ENCODE measurements around the gene ACTR6. TPM values are rescaled to one million over a fixed set of nuclear protein-coding genes. Genes with fewer than 3 reads are reported as not detected.
"Not testable (repeated sequence)": the region's sequence is repeated elsewhere in the genome, so short reads cannot be mapped to it uniquely, and the experiment has no call there.

The ACTR6 gene
- polyA plus RNA-seq, 2 donors = 11.5 to 14.2 TPM

- Histone ChIP-seq H3K27ac (ENCODE audit: low read depth in 2 of 2, low read length in 1 of 2) (peak overlapping the region in 1 of 2 donors; percentile 0), H3K27me3 (ENCODE audit: control insufficient read depth in 1 of 2, insufficient read depth in 2 of 2, low read length in 2 of 2) (no peaks in the 10 kb centered on the region), H3K36me3 (ENCODE audit: control insufficient read depth in 2 of 2, insufficient read depth in 2 of 2, low read length in 1 of 2) (peaks cover 0 to 4% of the 10 kb centered on the region in 2 donors), H3K9me3 (ENCODE audit: control insufficient read depth in 2 of 2, insufficient read depth in 1 of 2, low read depth in 1 of 2, low read length in 1 of 2) (no peaks in the 10 kb centered on the region), H3K4me3 (ENCODE audit: low read depth in 1 of 2, low read length in 2 of 2) (no peak overlapping the region), H3K4me1 (ENCODE audit: control insufficient read depth in 2 of 2, insufficient read depth in 2 of 2, low read length in 1 of 2) (peaks cover 2 to 4% of the 10 kb centered on the region in 2 donors)
- 53 to 57% methylated on average over 7 of the region's 7 CpGs for WGBS, 2 donors
These were observed 36.4 kb upstream of the ACTR6 start for GRCh38 chr12:100164153-100164704.

DNA sequence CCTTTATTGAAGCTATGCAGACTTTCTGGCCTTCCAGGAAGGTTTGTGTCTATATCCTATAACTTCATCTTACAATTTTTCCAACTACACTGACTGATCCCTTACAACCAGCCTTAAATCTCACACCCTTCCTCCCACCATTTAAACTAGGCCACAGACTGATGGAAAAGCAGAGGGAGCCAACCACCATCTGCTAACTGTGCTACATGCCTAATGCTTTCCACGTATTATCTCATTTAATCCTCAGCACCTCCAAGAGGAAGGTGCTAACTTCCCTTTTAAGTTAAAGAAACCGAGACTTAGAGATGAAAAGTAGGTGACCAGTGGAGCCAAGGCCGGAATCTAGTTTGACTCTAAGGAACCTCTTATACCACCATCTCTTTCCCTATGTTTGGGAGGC lies 35.3 kb upstream of the ACTR6 start:
- peaks cover 0 to 4% of the 10 kb centered on the region in 2 donors for H3K36me3 ChIP-seq (ENCODE audit: control insufficient read depth in 2 of 2, insufficient read depth in 2 of 2, low read length in 1 of 2)
- H3K4me1 ChIP-seq (ENCODE audit: control insufficient read depth in 2 of 2, insufficient read depth in 2 of 2, low read length in 1 of 2) = peaks cover 2 to 4% of the 10 kb centered on the region in 2 donors
- H3K27ac ChIP-seq (ENCODE audit: low read depth in 2 of 2, low read length in 1 of 2) = no peak overlapping the region
- H3K27me3 ChIP-seq (ENCODE audit: control insufficient read depth in 1 of 2, insufficient read depth in 2 of 2, low read length in 2 of 2) = no peaks in the 10 kb centered on the region
- no peaks in the 10 kb centered on the region for H3K9me3 ChIP-seq (ENCODE audit: control insufficient read depth in 2 of 2, insufficient read depth in 1 of 2, low read depth in 1 of 2, low read length in 1 of 2)
- no peak overlapping the region for H3K4me3 ChIP-seq (ENCODE audit: low read depth in 1 of 2, low read length in 2 of 2)
- WGBS, 2 donors = 96 to 97% methylated on average over 3 of the region's 3 CpGs

GRCh38 chr12:100166232-100166631 lies 34.4 kb upstream of the ACTR6 start:
- Histone ChIP-seq H3K27ac (ENCODE audit: low read depth in 2 of 2, low read length in 1 of 2) (no peak overlapping the region), H3K27me3 (ENCODE audit: control insufficient read depth in 1 of 2, insufficient read depth in 2 of 2, low read length in 2 of 2) (no peaks in the 10 kb centered on the region), H3K36me3 (ENCODE audit: control insufficient read depth in 2 of 2, insufficient read depth in 2 of 2, low read length in 1 of 2) (peaks cover 0 to 4% of the 10 kb centered on the region in 2 donors), H3K9me3 (ENCODE audit: control insufficient read depth in 2 of 2, insufficient read depth in 1 of 2, low read depth in 1 of 2, low read length in 1 of 2) (no peaks in the 10 kb centered on the region), H3K4me3 (ENCODE audit: low read depth in 1 of 2, low read length in 2 of 2) (no peak overlapping the region), H3K4me1 (ENCODE audit: control insufficient read depth in 2 of 2, insufficient read depth in 2 of 2, low read length in 1 of 2) (peaks cover 2 to 4% of the 10 kb centered on the region in 2 donors)
- WGBS, 2 donors = 93 to 95% methylated on average over 10 of the region's 10 CpGs

DNA sequence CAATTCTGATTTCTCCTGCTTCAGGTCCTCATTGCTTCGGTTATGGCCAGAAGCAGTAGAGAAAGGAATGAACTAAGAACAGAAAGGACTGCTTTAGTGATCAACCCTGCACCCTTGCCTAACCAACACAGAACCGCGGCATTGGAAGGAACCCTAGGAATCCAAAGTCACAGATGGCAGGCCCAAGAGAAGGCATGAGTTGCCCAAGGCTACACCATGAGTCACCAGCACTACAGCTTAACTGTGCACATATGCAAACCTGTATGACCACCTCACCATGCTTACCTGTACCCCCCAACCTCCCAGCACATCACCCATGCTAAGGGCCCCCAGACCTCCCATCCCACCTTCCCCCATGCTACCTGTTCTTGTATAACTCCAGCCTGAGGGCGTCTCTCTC lies 32.1 kb upstream of the ACTR6 start:
- no peak overlapping the region for H3K4me3 ChIP-seq (ENCODE audit: low read depth in 1 of 2, low read length in 2 of 2)
- no peaks in the 10 kb centered on the region for H3K27me3 ChIP-seq (ENCODE audit: control insufficient read depth in 1 of 2, insufficient read depth in 2 of 2, low read length in 2 of 2)
- H3K9me3 ChIP-seq (ENCODE audit: control insufficient read depth in 2 of 2, insufficient read depth in 1 of 2, low read depth in 1 of 2, low read length in 1 of 2) = no peaks in the 10 kb centered on the region
- H3K4me1 ChIP-seq (ENCODE audit: control insufficient read depth in 2 of 2, insufficient read depth in 2 of 2, low read length in 1 of 2) = peaks cover 2 to 4% of the 10 kb centered on the region in 2 donors
- H3K36me3 ChIP-seq (ENCODE audit: control insufficient read depth in 2 of 2, insufficient read depth in 2 of 2, low read length in 1 of 2) = peaks cover 0 to 11% of the 10 kb centered on the region in 2 donors
- WGBS, 2 donors = 72 to 93% methylated on average over 4 of the region's 4 CpGs
- no peak overlapping the region for H3K27ac ChIP-seq (ENCODE audit: low read depth in 2 of 2, low read length in 1 of 2)

DNA sequence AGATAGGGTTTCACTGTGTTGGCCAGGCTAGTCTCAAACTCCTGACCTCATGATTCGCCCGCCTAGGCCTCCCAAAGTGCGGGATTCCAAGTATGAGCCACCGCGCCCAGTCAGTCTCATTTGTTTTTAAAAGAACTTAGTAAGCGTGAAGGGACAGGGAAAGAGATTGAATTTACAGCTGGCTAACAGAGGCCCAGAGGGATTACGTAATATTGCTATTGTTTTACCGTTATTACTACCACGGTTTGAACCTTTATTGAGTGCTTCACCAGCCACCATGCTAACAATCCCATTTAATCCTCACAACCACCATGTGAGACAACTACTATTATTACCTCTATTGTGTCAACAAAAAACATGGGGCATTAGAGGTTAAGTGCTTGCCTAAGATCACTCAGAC lies 31.3 kb upstream of the ACTR6 start:
- Histone ChIP-seq H3K4me3 (ENCODE audit: low read depth in 1 of 2, low read length in 2 of 2) (no peak overlapping the region), H3K27ac (ENCODE audit: low read depth in 2 of 2, low read length in 1 of 2) (no peak overlapping the region), H3K36me3 (ENCODE audit: control insufficient read depth in 2 of 2, insufficient read depth in 2 of 2, low read length in 1 of 2) (peaks cover 0 to 11% of the 10 kb centered on the region in 2 donors), H3K27me3 (ENCODE audit: control insufficient read depth in 1 of 2, insufficient read depth in 2 of 2, low read length in 2 of 2) (no peaks in the 10 kb centered on the region), H3K4me1 (ENCODE audit: control insufficient read depth in 2 of 2, insufficient read depth in 2 of 2, low read length in 1 of 2) (peaks cover 2 to 4% of the 10 kb centered on the region in 2 donors), H3K9me3 (ENCODE audit: control insufficient read depth in 2 of 2, insufficient read depth in 1 of 2, low read depth in 1 of 2, low read length in 1 of 2) (no peaks in the 10 kb centered on the region)
- WGBS, 2 donors = 79 to 88% methylated on average over 9 of the region's 9 CpGs

- no peak overlapping the region for H3K4me3 ChIP-seq (ENCODE audit: low read depth in 1 of 2, low read length in 2 of 2)
- no peaks in the 10 kb centered on the region for H3K9me3 ChIP-seq (ENCODE audit: control insufficient read depth in 2 of 2, insufficient read depth in 1 of 2, low read depth in 1 of 2, low read length in 1 of 2)
These were observed 30.2 kb upstream of the ACTR6 start for GRCh38 chr12:100170313-100170858.

DNA sequence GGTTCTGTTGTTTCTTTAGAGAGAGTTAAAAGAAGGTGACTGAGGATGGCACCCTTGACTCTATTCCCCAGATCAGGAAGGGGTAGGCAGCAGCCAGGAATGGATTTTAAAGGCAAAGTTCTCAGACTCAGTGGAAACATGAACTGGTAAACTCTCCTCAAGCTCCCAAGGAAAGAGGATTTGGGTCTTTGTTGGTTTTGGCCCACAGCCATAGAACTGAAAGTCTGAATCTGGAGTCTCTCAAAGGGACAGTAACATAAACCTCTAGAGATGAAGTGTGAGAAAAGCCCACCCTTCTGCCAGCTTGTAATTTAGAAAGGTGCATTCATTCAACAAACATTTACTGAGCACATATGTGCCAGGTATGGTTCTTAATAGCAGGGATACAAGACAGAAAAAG lies 29.4 kb upstream of the ACTR6 start:
- H3K9me3 ChIP-seq (ENCODE audit: control insufficient read depth in 2 of 2, insufficient read depth in 1 of 2, low read depth in 1 of 2, low read length in 1 of 2) = no peaks in the 10 kb centered on the region
- H3K36me3 ChIP-seq (ENCODE audit: control insufficient read depth in 2 of 2, insufficient read depth in 2 of 2, low read length in 1 of 2) = peaks cover 0 to 8% of the 10 kb centered on the region in 2 donors
- H3K27me3 ChIP-seq (ENCODE audit: control insufficient read depth in 1 of 2, insufficient read depth in 2 of 2, low read length in 2 of 2) = no peaks in the 10 kb centered on the region
- no peak overlapping the region for H3K4me3 ChIP-seq (ENCODE audit: low read depth in 1 of 2, low read length in 2 of 2)
- no peak overlapping the region for H3K27ac ChIP-seq (ENCODE audit: low read depth in 2 of 2, low read length in 1 of 2)
- peaks cover 2 to 4% of the 10 kb centered on the region in 2 donors for H3K4me1 ChIP-seq (ENCODE audit: control insufficient read depth in 2 of 2, insufficient read depth in 2 of 2, low read length in 1 of 2)

More at GRCh38 chr12:100170313-100170858, 30.2 kb upstream of the ACTR6 start:
- Histone ChIP-seq H3K4me1 (ENCODE audit: control insufficient read depth in 2 of 2, insufficient read depth in 2 of 2, low read length in 1 of 2) (peaks cover 2 to 4% of the 10 kb centered on the region in 2 donors), H3K36me3 (ENCODE audit: control insufficient read depth in 2 of 2, insufficient read depth in 2 of 2, low read length in 1 of 2) (peaks cover 0 to 11% of the 10 kb centered on the region in 2 donors), H3K27ac (ENCODE audit: low read depth in 2 of 2, low read length in 1 of 2) (no peak overlapping the region), H3K27me3 (ENCODE audit: control insufficient read depth in 1 of 2, insufficient read depth in 2 of 2, low read length in 2 of 2) (no peaks in the 10 kb centered on the region)
- WGBS, 2 donors = 83 to 87% methylated on average over 7 of the region's 7 CpGs

- Histone ChIP-seq H3K27ac (ENCODE audit: low read depth in 2 of 2, low read length in 1 of 2) (no peak overlapping the region), H3K4me1 (ENCODE audit: control insufficient read depth in 2 of 2, insufficient read depth in 2 of 2, low read length in 1 of 2) (peaks cover 2 to 4% of the 10 kb centered on the region in 2 donors), H3K4me3 (ENCODE audit: low read depth in 1 of 2, low read length in 2 of 2) (no peak overlapping the region), H3K27me3 (ENCODE audit: control insufficient read depth in 1 of 2, insufficient read depth in 2 of 2, low read length in 2 of 2) (no peaks in the 10 kb centered on the region), H3K9me3 (ENCODE audit: control insufficient read depth in 2 of 2, insufficient read depth in 1 of 2, low read depth in 1 of 2, low read length in 1 of 2) (no peaks in the 10 kb centered on the region), H3K36me3 (ENCODE audit: control insufficient read depth in 2 of 2, insufficient read depth in 2 of 2, low read length in 1 of 2) (peaks cover 0 to 6% of the 10 kb centered on the region in 2 donors)
- WGBS, 2 donors = 95 to 97% methylated on average over 6 of the region's 6 CpGs
These were observed 27.5 kb upstream of the ACTR6 start for GRCh38 chr12:100173111-100173510.

DNA sequence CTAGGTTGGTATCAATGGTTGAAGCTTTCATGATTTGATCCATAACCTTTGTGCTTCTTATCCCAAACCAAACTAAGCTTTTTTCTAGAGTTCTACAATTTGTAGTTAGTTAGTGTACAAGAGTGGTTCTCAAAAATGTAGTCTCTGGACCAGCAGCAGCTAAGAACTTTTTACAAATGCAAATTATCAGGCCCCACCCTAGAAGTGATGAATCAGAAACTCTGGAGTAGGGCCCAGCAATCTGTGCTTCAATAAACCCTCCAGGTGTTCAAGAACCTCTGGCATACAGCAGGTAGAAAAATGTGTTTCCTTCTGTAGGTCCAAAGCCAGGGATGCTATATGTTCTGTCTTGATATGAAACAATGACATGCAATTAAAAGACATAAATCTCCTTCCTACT lies 26.1 kb upstream of the ACTR6 start:
- Histone ChIP-seq H3K36me3 (ENCODE audit: control insufficient read depth in 2 of 2, insufficient read depth in 2 of 2, low read length in 1 of 2) (peaks cover 0 to 6% of the 10 kb centered on the region in 2 donors), H3K27me3 (ENCODE audit: control insufficient read depth in 1 of 2, insufficient read depth in 2 of 2, low read length in 2 of 2) (no peaks in the 10 kb centered on the region), H3K4me1 (ENCODE audit: control insufficient read depth in 2 of 2, insufficient read depth in 2 of 2, low read length in 1 of 2) (no peaks in the 10 kb centered on the region), H3K9me3 (ENCODE audit: control insufficient read depth in 2 of 2, insufficient read depth in 1 of 2, low read depth in 1 of 2, low read length in 1 of 2) (no peaks in the 10 kb centered on the region), H3K4me3 (ENCODE audit: low read depth in 1 of 2, low read length in 2 of 2) (no peak overlapping the region), H3K27ac (ENCODE audit: low read depth in 2 of 2, low read length in 1 of 2) (no peak overlapping the region)

GRCh38 chr12:100176493-100176892 lies 24.1 kb upstream of the ACTR6 start:
- not testable (repeated sequence) for H3K27me3 ChIP-seq (ENCODE audit: control insufficient read depth in 1 of 2, insufficient read depth in 2 of 2, low read length in 2 of 2); H3K4me3 ChIP-seq (ENCODE audit: low read depth in 1 of 2, low read length in 2 of 2); H3K9me3 ChIP-seq (ENCODE audit: control insufficient read depth in 2 of 2, insufficient read depth in 1 of 2, low read depth in 1 of 2, low read length in 1 of 2); H3K27ac ChIP-seq (ENCODE audit: low read depth in 2 of 2, low read length in 1 of 2); H3K36me3 ChIP-seq (ENCODE audit: control insufficient read depth in 2 of 2, insufficient read depth in 2 of 2, low read length in 1 of 2); H3K4me1 ChIP-seq (ENCODE audit: control insufficient read depth in 2 of 2, insufficient read depth in 2 of 2, low read length in 1 of 2)
- WGBS, 2 donors = 96 to 97% methylated on average over 8 of the region's 8 CpGs
